Activated T-helper 1 cell treated with anti-CD3 and anti-CD28 coated beads, Interleukin-12 subunit alpha, Interleukin-12 subunit beta, Interleukin-2, Interleukin-4 antibody, amounts not matched to agents 30 ng/mL and 10 ng/mL and 1 ng/mL, durations not matched to agents 14 hours and 24 hours and 36 hours (primary cell): Measurements from ENCODE around the gene EOMES. TPM values are rescaled to one million over a fixed set of nuclear protein-coding genes. Genes with fewer than 3 reads are reported as not detected.

Experiments used
- DNase-seq: peaks from one replicate; pipeline ENCODE4 v3.0.0; 2021; ENCODE audit warnings: low spot score
- H3K27ac Mint-ChIP-seq: one replicate; pipeline ENCODE4 v1.8.0; 2021; ENCODE audit warnings: mild to moderate bottlenecking, mixed read lengths
- H3K27me3 Mint-ChIP-seq: one replicate; pipeline ENCODE4 v1.8.0; 2022; ENCODE audit warnings: mild to moderate bottlenecking, moderate library complexity, mixed read lengths; ENCODE audit not compliant: insufficient read depth
- H3K36me3 Mint-ChIP-seq: one replicate; pipeline ENCODE4 v1.8.0; 2021; ENCODE audit warnings: low read depth, mixed read lengths
- H3K4me1 Mint-ChIP-seq: one replicate; pipeline ENCODE4 v1.8.0; 2021; ENCODE audit warnings: low read depth, mixed read lengths
- H3K4me3 Mint-ChIP-seq: one replicate; pipeline ENCODE4 v1.8.0; 2021; ENCODE audit warnings: mild to moderate bottlenecking, moderate library complexity, mixed read lengths
- H3K9me3 Mint-ChIP-seq: one replicate; pipeline ENCODE4 v1.8.0; 2021; ENCODE audit warnings: mixed read lengths
- intact Hi-C: fragments of 100-400 bp; cut with micrococcal nuclease; formaldehyde crosslinking; loops from one replicate; pipeline ENCODE4 v1.15.1; 2024
- total RNA-seq: library from RNA; stranded (reverse); gene quantifications from 2 replicates; pipeline ENCODE4 v1.2.3, GENCODE V29; 2022

Gene EOMES
- total RNA-seq, 1 donor from 2014 or later, result 29.6 TPM

DNA sequence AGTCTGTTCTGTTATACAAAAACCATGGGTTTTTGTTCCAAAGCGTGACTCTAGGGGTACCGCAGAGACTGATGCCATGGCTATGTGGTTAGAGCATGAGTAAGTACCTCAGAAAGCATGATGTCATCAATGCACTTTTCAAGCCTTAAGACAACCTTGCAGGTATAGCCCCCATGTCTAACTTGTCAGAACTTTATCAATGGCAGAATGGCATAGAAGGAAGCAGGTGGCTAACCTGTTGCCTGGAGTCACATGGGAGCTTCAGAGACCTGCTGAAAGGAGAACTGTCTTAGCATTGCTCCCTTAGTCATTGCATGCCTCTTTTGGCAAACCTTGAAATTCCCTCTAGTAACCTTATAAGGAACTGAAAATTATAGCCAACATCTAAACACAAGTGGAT, 52.5 kb downstream of the EOMES start:
- H3K27ac Mint-ChIP-seq, result no peak overlapping the region
- H3K9me3 Mint-ChIP-seq, result peaks cover 1% of the 10 kb centered on the region
- no peaks in the 10 kb centered on the region for H3K27me3 Mint-ChIP-seq
- no peak for DNase-seq
- intact Hi-C loops, result no loop called here
- peaks cover 5% of the 10 kb centered on the region for H3K36me3 Mint-ChIP-seq
- no peak overlapping the region for H3K4me3 Mint-ChIP-seq
- peaks cover 29% of the 10 kb centered on the region for H3K4me1 Mint-ChIP-seq

DNA sequence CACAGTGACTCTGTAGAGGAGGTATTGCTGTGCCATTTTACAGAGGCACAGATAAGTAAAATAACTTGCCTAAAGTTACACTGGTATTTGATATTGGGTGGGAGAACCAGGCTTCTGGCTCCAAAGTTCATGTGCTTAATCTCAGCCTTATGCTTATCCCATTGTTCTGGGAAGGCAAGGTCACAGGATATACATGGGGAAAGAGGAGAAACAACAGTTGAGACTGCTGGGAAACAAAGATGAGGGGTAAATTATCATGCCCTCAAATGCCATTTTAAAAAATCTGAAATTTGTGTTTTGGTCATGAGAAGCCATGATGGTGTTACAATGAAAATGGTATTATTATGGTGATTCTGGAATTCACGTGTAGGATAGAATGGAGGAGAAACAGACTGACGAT, 54.4 kb downstream of the EOMES start:
- H3K4me1 Mint-ChIP-seq, result peaks cover 29% of the 10 kb centered on the region
- intact Hi-C loops, result no loop called here
- H3K9me3 Mint-ChIP-seq, result peaks cover 6% of the 10 kb centered on the region
- no peak overlapping the region for H3K4me3 Mint-ChIP-seq
- peaks cover 5% of the 10 kb centered on the region for H3K36me3 Mint-ChIP-seq
- no peaks in the 10 kb centered on the region for H3K27me3 Mint-ChIP-seq
- no peak for DNase-seq
- peak overlapping the region; percentile 64 for H3K27ac Mint-ChIP-seq

DNA sequence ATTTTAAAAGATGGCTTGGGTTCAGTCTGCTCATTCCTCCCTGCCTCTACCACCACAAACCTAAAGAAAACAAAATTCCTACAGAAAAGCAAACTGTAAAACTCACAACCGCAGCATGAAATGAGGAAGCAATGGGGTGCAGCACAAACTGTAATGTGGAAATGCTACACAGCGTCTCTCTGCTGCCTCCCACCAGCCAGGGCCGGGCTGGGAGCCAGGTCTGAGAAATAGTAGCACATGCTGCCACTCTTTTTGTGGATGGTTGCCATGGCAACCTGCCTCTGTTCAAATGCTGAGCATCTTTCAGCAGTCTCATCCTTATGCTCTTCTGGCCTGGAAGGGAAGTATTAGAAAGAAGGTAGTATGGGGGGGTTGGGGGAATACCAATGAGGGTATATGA, 55.4 kb downstream of the EOMES start:
- Mint-ChIP-seq H3K27me3 (no peaks in the 10 kb centered on the region), H3K4me3 (peak overlapping the region; percentile 46), H3K4me1 (peaks cover 32% of the 10 kb centered on the region), H3K36me3 (peaks cover 5% of the 10 kb centered on the region), H3K9me3 (peaks cover 6% of the 10 kb centered on the region), H3K27ac (peak overlapping the region; percentile 88)
- intact Hi-C loops, result no loop called here
- no peak for DNase-seq

DNA sequence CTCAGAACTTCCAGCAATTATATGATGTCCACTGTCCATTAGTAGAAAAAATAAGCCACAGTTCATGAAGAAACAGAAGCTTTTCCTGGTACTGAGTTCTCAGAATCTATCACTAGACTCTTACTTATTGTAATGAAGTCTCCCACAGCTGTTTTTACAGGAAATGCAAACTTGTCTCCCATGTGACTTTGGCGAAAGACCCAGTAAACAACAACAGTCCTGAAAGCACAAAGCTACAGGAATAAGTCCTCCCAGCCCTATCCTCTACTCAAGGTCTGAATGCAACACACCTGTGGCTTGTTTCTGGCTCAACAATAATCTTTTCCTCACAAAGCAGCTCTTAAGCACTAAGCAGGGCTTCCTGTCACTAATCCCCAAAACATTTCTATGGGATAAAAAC, 55.9 kb downstream of the EOMES start:
- Mint-ChIP-seq H3K27ac (peak overlapping the region; percentile 88), H3K36me3 (peaks cover 5% of the 10 kb centered on the region), H3K27me3 (no peaks in the 10 kb centered on the region), H3K9me3 (peaks cover 6% of the 10 kb centered on the region), H3K4me1 (peaks cover 36% of the 10 kb centered on the region), H3K4me3 (peak overlapping the region; percentile 46)
- DNase-seq, result peak; percentile 22
- intact Hi-C loops, result no loop called here

Other genes with a start within 250 kb of the EOMES start
- gene SLC4A7, start 237.9 kb downstream of the EOMES start, total RNA-seq, result 65.5 and 66.7 TPM in 2 replicates